Upper lobe of right lung (tissue), 1 donor: ENCODE results near the gene IFI35. TPM values are rescaled to one million over a fixed set of nuclear protein-coding genes. Genes with fewer than 3 reads are reported as not detected.

Source experiments
- ATAC-seq: fragments of 200-7000 bp; cut with Tn5 transposase; one replicate; pipeline ENCODE4 v1.9.1; 2020; ENCODE audit warnings: mild to moderate bottlenecking, moderate library complexity
- DNase-seq: peaks from one replicate; pipeline ENCODE4 v3.0.0-alpha.2; 2020
- H3K27ac ChIP-seq: fragments of 200-600 bp; one replicate; pipeline ENCODE4 v1.8.0; 2022
- H3K27me3 ChIP-seq: fragments of 200-600 bp; one replicate; pipeline ENCODE4 v1.8.0; 2022; ENCODE audit warnings: mild to moderate bottlenecking
- H3K36me3 ChIP-seq: fragments of 200-600 bp; one replicate; pipeline ENCODE4 v1.8.0; 2022
- H3K4me1 ChIP-seq: fragments of 200-600 bp; one replicate; pipeline ENCODE4 v1.8.0; 2022
- H3K4me3 ChIP-seq: fragments of 200-600 bp; one replicate; pipeline ENCODE4 v1.8.0; 2022; ENCODE audit warnings: mild to moderate bottlenecking
- H3K9me3 ChIP-seq: fragments of 200-600 bp; one replicate; pipeline ENCODE4 v1.8.0; 2022
- CTCF ChIP-seq: fragments of 200-600 bp; IDR thresholded peaks from one replicate; pipeline ENCODE4 v1.8.0; 2022; ENCODE audit warnings: antibody characterized with exemption
- intact Hi-C: fragments of 100-400 bp; cut with DNase I; formaldehyde crosslinking; loops from one replicate; pipeline ENCODE4 v1.11.0; 2022
- total RNA-seq: library from RNA; stranded (reverse); fragmentation: NEBNext Ultra II Directional; extraction: Animal tissue kit (Norgen Biotek cat#: 25700); gene quantifications from one replicate; pipeline ENCODE4 v1.2.1, GENCODE V29; 2021
- donor health status: DM: no; HTN: yes; CAD: no; lungs with severe emphysema.

The IFI35 gene
- total RNA-seq, 1 donor from 2014 or later: 47.7 TPM

- no peaks in the 10 kb centered on the region for H3K27me3 ChIP-seq
- no peak for DNase-seq
- H3K36me3 ChIP-seq: peaks cover 40% of the 10 kb centered on the region
- H3K4me3 ChIP-seq: no peak overlapping the region
- peaks cover 32% of the 10 kb centered on the region for H3K4me1 ChIP-seq
- H3K9me3 ChIP-seq: no peaks in the 10 kb centered on the region
- intact Hi-C loops: no loop called here
- no peak for TF ChIP-seq CTCF
- ATAC-seq: no peak
- H3K27ac ChIP-seq: no peak overlapping the region
These were observed 4.2 kb downstream of the IFI35 start for GRCh38 chr17:43010667-43011308.

- Histone ChIP-seq H3K9me3 (no peaks in the 10 kb centered on the region), H3K4me3 (no peak overlapping the region), H3K27ac (no peak overlapping the region), H3K27me3 (no peaks in the 10 kb centered on the region), H3K36me3 (peaks cover 51% of the 10 kb centered on the region), H3K4me1 (peaks cover 33% of the 10 kb centered on the region)
- TF ChIP-seq CTCF: no peak
- DNase-seq (no peak), ATAC-seq (no peak)
- intact Hi-C loops: no loop called here
These were observed 5.3 kb downstream of the IFI35 start for GRCh38 chr17:43011728-43012472.

- Histone ChIP-seq H3K9me3 (no peaks in the 10 kb centered on the region), H3K4me3 (no peak overlapping the region), H3K4me1 (peaks cover 27% of the 10 kb centered on the region), H3K27me3 (no peaks in the 10 kb centered on the region), H3K36me3 (peaks cover 58% of the 10 kb centered on the region), H3K27ac (no peak overlapping the region)
- TF ChIP-seq CTCF: no peak
- DNase-seq (no peak), ATAC-seq (no peak)
- intact Hi-C loops: no loop called here
These were observed 6.7 kb downstream of the IFI35 start for GRCh38 chr17:43013296-43013695.

GRCh38 chr17:43014020-43014648 is 7.5 kb downstream of the IFI35 start:
- TF ChIP-seq CTCF: no peak
- H3K27me3 ChIP-seq: no peaks in the 10 kb centered on the region
- no peak for ATAC-seq
- H3K4me1 ChIP-seq: peaks cover 35% of the 10 kb centered on the region
- no peaks in the 10 kb centered on the region for H3K9me3 ChIP-seq
- H3K27ac ChIP-seq: peak overlapping the region; percentile 65
- no peak for DNase-seq
- intact Hi-C loops: no loop called here
- H3K36me3 ChIP-seq: peaks cover 64% of the 10 kb centered on the region
- H3K4me3 ChIP-seq: no peak overlapping the region

GRCh38 chr17:43014649-43015542 is 8.3 kb downstream of the IFI35 start:
- H3K27me3 ChIP-seq: no peaks in the 10 kb centered on the region

More at GRCh38 chr17:43014649-43015542, 8.3 kb downstream of the IFI35 start:
- H3K36me3 ChIP-seq: peaks cover 64% of the 10 kb centered on the region
- H3K27ac ChIP-seq: peak overlapping the region; percentile 65
- no peak for TF ChIP-seq CTCF
- peaks cover 43% of the 10 kb centered on the region for H3K4me1 ChIP-seq
- intact Hi-C loops: no loop called here
- no peak overlapping the region for H3K4me3 ChIP-seq
- no peak for ATAC-seq
- no peaks in the 10 kb centered on the region for H3K9me3 ChIP-seq
- no peak for DNase-seq
